HG03521 (cell line): ENCODE results near the gene IL20.
A peak's percentile ranks its signal among the peaks of the same experiment; 100 is the strongest.

Experiments used
- ATAC-seq: cut with Tn5 transposase; IDR thresholded peaks from one replicate; pipeline ENCODE4 v1.9.1; 2021; ENCODE audit warnings: mild to moderate bottlenecking, moderate library complexity; ENCODE audit not compliant: unreplicated experiment

IL20 gene

DNA sequence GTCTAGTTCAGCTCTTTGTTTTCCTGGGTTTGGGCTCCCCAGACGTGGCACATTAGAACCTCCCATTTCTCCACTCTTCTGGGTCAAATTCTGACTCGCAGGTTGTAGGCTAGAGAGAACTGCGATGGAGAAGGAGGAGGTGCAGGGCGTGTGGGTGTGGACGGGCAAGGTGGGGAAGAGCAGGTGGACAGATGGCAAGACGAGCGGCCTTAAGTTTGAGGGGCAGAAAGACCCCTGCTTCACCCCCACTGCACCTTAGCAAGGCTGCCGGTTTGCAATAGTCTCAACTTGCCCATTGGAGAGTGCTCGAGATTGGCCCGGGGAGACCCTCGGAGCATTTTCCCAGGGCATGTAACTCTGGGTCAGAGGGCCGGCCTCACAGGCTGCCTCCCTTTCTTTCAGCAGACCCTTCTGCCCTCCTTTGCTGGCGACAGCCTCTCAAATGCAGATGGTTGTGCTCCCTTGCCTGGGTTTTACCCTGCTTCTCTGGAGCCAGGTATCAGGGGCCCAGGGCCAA lies 33.5 kb downstream of the IL20 start:
- no peak for ATAC-seq

DNA sequence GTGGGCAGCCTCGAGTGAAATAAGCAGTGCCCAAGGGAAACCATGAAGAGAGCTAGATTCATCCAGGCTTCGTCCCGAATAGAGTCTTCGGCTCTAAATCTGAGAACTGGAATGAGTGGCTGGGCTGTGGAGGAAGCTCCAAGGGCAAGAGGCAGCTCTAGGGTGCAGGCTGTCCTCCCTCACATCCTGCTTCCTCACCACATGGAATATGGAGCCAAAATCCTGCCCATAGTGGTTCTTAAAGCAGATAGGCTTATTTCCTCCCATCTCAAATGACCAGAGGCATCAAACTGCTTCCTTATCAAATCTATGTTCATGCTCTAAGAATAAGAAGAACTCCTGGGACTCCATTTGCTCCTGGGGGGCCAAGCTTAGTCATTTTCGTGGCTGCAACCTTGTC lies 34.3 kb downstream of the IL20 start:
- ATAC-seq = no peak

DNA sequence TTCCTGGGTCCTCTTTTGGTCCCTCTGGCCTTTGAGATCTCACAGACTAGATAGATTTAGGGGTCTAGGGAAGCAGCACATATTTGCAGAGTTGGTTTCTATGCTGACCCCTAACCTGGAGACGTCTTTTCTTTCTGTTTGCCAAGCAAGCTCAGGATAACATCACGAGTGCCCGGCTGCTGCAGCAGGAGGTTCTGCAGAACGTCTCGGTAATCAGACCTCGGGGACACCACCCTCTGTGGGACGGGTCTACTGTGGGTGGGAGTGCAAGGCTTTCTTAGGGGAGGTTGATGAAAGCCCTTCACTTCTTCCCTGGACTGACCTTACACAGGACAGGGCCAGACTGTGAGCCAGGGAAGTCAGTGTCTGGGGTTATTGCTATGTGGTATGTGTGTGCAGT lies 34.7 kb downstream of the IL20 start:
- ATAC-seq = no peak

DNA sequence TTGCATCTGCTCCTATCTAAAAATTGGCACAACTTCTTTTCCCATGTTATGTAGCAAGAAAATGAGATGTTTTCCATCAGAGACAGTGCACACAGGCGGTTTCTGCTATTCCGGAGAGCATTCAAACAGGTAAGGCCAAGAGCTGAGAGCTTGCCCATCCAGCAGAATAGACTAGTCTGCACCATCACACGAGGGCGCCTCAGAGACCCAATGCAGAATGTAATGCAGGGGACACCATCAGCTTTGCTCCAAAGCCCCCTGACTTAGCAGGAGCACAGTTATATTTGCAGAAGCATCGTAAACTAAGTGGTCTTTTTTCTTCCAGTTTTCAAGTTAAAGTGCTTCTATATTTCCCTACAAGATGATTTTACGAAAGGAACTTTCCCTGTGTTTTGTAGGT lies 36.5 kb downstream of the IL20 start:
- ATAC-seq = no peak

DNA sequence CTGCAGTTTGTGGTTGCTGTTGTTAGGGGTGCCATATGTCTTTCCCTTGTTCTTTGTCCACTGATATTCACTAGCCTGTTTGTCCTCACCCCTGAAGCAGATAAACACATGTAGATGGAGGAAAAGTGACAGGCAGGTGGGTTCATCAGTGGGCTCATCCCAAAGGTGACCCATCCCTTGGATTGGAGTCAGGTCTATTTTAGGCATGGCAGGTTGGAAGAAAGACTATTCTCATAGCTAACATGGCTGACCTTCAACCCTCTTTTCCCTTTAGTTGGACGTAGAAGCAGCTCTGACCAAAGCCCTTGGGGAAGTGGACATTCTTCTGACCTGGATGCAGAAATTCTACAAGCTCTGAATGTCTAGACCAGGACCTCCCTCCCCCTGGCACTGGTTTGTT lies 37.3 kb downstream of the IL20 start:
- no peak for ATAC-seq

DNA sequence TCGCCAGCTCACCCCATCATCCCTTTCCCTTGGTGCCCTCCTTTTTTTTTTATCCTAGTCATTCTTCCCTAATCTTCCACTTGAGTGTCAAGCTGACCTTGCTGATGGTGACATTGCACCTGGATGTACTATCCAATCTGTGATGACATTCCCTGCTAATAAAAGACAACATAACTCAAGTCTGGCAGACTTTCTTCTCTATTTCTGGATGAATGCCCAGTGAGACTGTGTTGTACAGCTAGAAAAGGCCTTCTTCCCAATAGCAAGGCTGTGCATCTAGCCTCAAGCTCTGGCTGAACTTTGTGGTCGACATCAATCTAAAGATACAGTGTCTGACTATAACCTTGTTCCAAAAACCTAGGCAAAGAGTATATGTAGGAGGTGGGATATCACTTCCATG lies 38.3 kb downstream of the IL20 start:
- no peak for ATAC-seq

DNA sequence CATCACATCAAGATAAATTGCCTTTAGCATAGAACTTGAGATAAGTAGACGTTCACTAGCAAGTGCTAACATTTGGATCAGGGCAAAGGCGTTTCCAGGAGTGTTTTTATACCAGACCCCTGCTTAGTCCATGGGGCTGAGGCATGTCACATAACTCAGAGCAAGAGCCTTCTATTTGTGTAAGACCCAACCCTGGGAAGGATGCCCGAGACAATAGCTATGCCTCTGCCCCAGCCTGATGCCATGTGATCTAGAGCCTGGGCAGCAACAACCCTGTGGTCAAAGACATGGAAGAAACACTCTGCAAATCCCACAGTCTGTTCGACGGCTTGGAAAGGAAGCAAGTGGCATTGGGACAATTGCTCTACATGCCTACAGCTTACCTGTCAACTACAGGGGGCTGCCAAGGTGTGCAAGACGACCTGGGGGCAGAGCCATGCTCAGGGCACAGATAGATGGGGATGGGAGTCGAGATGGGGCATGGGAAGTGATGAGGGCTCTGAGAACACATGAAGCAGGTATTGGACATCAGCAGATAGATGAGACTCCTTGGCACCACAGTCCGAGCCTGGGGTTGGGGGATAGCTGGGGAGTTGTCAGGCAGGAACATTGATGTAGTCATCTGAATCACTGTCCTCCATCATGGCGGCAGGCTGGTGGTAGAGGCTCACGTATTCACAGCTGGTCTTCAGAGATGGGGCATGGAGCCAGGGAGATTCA lies 39.2 kb downstream of the IL20 start:
- ATAC-seq = no peak

DNA sequence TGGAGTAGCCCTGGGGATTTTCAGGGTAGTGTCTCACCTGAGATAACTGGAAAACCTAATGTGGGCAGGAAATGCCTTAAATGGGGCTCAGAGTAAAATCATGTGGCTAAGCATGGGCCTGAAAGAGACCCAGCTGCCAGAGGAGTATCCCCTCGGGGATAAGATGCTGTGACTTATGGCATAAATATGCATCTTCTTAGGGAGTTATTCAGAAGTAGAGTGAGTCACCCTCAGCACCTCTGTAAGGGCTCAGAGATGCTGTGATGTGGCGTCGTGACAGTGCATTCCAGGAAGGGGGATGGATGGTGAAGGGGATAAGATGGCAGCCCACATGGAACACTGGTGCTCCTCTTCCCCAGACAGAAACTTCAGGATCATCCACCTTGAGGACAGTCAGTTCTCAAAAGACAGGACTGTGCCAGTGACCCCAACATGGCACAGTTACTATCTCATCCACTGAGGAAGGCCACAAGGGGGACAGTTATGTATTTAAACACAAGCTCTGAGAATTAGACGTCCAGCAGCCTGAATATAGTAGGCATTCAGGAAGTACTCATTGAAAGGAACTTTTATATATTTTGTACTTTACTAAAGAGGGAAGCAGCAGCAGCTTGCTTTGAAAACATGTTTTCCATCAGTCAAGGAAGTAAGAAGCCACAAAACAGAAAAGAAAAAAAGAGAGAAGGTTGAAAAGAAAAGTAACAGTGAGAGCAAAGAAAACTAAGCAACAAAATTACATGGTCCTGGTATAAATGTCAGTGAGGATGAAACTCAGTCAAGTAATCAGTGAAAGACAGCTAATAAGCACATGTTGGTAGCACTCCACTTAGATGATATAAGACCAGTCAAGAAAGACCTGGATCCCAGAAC lies 40.1 kb downstream of the IL20 start:
- no peak for ATAC-seq

DNA sequence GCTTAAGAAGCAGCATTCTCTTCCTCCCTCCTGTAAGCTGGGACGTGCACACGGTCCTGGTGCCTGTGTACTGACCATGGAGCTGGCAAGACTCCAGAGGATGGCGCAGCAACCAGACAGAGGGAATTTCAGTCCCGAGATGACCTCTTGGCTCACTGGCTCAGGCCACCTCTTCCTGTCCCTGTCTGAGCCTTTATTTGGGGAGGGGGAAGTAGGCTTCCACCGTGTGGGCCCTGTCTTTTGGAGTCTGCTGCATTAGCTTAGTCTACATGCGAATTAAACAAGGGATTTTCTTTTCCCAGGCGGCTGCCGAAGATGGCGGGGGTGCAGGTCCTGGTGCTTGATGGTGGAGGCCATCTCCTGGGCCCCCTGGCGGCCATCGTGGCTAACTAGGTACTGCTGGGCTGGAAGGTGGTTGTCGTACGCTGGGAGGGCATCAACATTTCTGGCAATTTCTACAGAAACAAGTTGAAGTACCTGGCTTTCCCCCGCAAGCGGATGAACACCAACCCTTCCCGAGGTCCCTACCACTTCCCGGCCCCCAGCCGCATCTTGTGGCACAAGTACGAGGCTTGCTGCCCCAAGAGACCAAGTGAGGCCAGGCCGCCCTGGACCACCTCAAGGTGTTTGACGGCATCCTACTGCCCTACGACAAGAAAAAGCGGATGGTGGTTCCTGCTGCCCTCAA lies 42.0 kb downstream of the IL20 start:
- no peak for ATAC-seq

DNA sequence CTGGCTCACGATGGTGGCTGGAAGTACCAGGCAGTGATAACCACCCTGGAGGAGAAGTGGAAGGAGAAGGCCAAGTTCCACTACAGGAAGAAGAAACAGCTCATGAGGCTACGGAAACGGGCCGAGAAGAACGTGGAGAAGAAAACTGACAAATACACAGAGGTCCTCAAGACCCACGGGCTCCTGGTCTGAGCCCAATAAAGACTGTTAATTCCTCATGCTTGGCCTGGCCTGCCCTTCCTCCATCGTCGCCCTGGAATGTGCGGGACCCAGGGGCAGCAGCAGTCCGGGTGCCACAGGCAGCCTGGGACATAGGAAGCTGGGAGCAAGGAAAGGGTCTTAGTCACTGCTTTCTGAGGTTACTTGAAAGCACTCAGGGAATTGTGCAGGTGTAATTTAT lies 42.6 kb downstream of the IL20 start:
- no peak for ATAC-seq

DNA sequence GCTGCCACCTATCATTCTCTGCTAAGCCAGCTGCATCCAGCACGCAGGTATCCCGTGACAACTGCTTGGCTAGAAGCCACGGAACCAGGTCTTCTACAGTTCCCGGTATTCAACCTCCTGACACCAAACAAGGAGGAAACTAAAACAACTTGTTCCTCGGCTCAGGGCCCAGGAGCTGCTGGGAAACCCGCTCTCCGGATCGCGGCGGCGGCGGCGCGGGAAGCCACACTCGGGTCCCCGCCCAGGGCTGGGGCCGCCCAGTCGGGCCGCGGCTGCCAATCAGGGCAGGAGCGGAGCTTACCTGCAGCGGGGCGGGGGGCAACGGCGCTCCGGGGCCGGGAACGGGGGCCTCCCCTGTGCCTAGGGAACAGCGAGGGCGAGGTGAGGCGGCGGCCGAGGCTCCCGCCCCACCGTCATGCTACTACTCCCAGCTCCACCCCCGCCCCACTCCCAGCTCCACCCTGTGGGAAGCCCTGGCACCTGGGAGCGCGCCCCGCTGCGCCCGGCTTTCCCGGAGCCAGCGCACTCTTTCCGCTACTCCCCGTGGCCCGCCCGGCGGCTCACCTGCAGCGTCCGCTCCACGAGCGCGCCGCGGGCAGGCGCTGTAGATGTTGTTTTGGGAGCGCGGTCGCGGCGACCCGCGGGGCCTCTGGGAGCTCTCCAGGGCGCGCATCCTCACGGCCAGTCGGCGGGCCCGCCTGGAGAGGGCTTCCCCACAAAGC lies 43.9 kb downstream of the IL20 start:
- no peak for ATAC-seq

DNA sequence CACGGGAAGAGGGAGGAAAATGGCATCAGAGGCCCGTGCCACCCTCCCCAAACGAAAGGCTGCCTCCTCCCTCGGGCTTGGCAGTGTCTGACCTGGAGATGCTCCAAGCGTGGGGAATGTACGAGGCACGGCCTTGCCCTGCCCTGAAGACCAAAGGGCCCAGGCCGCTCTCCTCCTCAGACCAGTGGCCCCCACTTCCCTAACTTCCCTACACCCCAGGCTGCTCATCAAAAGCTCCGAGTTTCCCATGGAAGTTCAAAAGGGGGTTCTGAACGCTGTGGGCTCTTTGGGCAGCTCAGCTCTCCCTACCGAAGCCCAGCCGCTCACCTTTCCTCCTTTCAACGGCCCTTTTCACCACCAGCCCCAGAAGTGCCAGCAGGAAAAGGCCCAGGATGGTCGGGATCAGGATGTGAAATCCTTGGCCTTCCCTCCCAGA lies 44.5 kb downstream of the IL20 start:
- no peak for ATAC-seq

DNA sequence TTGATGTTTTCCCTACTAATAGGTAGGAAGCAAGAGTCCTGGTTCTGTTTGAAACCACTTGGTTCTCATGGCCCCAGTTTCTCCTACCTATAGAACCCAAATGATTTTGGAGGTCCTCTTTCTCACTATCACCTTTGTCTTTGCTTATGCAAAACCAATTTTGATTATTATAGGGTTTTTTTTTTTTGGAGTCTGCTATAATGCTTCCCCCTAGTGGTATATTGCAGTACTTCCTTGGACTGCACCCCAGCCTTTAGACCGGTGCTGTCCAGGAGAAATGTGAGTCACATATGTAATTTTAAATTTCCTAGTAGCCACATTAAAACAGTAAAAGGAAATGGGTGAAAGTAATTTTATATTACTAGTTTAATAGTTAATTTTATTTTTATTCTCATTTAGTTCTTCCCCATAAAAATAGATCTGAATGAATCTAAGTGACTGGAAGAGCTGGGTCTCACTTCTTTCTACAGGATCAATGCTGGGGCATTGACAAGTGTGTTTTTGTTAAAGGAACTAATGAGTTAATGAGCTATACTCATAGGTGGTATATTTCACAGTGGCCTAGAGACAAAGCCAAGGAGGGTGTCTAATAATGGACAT lies 45.7 kb downstream of the IL20 start:
- ATAC-seq = no peak

DNA sequence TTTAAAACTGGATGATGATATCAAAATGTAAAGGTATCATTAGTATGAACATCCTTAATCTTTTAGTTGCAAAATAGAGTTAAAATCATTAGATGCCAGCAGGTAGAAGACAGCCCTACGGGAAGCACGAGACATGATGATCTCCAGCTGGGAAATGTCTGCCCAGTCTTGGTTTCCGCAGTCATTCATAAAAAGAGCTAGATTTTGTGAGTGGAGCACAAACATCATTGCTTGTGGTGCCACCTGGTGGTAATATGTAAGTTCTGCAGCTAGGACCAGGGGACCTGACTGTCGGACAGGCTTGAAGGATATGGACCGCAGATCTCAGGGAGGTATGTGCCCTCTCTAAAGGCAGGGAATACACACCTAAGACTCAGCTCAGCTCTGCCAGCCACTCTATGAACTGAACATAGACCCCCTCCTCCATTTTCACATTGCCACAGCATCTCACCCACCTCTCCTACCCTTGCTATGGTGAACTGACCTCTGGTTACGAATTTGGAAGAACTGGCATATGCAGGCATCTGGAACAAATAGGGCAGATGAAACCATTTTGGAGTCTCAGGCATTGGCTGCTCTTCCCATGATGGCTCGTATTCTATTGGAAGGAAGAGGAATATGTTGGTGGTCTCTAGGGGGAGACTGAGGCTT lies 47.1 kb downstream of the IL20 start:
- peak; percentile 50 for ATAC-seq

DNA sequence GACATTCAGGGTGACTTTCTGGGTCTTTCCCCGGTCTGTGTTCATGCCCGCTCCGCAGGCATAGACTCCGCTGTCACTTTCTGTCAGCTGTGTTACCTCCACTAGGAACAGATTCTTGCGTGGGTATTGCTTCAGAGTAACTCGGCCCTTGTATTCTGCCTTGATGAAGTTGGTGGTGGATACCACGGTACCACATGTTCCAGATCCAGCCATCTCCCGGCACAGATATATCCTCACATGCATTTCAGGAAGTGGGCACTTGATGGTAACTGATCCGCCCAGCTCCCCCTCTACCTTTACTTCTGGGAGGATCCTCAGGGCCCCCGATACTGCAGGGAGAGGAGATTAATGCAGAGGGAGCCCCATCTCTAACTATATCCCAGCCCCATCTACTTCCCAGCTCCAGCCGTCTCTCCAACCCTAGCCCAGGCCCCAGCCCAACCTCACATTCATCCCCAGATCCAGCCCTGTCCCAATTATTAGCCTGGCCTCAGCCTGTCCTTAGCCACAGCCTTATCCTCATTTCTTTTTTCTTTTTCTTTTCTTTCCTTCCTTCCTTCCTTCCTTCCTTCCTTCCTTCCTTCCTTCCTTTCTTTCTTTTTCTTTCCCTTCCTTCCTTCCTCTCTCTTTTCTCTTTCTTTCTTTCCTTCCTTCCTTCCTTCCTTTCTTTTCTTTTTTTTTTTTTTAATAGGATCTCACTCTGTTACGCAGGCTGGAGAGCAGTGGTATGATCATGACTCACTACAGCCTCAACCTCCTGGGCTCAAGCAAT lies 48.5 kb downstream of the IL20 start:
- ATAC-seq = no peak

DNA sequence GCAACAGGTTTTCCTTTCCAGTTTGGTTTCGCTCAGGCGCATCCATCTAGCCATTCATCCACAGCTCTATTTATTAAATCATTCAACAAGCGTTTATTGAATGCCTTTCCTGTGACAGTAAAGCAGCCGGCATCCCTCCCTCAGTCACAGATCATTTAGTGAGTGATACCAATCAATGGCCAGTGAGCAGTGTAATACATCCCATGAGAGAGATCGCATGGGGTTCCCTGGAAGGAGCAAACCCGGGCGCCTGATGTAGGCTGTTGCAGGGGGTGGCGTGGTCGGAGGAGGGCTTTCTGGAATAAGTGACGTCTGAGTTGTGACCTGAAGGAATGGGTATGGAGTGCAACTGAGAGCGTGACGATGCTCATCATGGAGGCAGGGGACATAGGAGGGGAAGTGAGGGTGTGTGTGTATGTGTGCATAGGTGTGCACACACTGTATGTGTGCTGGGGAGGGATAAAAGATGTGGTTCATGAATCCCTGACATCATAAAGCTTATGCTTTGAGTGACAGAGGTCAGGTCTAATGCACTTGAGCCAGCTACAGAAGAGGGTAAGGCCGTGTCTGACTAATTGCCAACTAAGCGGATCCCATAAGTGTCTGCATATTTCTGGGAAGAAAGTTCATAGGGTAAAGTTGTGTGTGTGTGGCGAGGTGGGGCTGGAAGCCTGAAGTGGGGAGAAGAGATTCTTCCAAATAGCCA lies 49.8 kb downstream of the IL20 start:
- no peak for ATAC-seq

DNA sequence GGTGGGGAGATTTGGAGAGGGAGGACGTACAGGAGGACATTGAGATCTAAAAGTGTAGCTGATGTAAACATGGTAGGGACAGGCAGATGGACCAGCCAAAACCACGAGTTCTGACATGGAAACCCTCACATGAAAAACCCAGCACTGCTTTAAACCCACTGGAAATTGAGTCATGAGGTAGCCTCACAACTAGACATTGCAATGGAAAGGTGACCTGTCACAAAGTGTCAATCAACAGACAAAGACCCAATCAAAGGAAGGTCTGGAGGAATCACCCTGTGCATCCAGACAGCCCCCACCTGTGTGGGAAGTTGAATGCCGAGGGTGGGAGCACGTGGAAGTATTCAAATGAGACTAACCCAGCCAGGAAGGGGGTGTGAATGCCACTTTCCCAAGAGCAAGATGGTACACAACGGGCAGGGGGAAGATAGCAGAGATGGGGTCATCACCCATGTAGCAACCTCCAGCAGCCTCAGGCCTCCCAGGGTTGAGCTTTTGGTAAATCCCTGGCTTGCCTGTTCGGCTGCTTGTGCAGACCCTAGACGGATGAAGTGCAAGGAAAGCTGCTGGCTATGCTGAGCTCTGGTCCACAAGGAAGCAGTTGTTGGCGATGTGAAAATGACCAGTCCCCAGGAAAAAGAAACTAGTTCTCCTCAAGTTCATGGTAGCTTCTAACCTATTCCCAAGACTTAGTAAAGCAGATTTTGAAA lies 50.7 kb downstream of the IL20 start:
- ATAC-seq = no peak

DNA sequence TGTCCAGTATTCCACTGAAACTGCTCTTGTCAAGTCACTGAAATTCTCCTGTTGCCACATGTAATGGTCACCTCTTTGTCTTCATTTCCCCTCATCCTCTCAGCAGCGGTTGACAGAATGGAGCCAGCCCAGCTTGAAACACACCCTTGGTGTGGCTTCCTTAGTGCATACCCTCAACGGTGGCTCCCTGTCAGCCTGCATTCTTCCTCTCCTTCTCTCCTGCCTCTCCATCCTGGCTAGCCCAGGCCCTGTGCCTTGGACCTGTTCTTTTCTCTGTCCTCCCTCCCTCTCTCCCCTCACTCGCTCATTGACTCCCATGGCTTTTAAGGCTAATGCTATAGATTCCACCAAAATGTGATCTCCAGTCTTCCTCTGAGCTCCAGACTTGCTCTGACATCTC lies 52.7 kb downstream of the IL20 start:
- no peak for ATAC-seq
